ENCODE measurements around the gene POU2F1. TPM values are rescaled to one million over a fixed set of nuclear protein-coding genes. Genes with fewer than 3 reads are reported as not detected.

POU2F1 gene
- total RNA-seq: 10 to 100 TPM; 12.7 to 14.0 TPM

DNA sequence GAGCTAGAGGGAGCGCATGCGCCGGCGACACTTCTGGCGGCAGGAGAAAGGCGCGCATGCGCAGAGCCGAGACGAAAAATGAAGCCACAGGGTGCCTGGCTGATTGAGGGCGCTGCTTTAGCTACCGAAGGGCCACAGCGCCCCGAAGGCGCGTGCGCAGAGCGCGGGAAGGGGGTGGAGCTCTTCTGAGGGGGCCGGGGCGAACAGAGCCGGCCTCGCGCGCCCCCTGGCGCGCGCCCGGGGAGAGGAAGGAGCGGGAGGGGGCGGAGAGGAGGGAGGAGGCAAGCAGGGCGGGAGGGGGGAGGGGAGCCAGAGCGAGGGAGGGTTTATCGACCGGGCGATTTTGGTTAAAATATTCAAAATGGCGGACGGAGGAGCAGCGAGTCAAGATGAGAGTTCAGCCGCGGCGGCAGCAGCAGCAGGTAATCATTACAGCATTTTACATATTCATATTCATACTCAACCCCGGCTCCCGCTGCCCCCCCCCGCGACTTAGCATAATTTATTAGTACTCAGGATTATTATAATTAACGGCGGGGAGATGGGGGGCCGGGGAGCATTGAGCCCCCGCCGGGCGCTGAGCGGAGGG is at the start of gene POU2F1:
POU2F1 (plus strand) TSS at position 350 of the 589 bp plus-strand sequence; CDS start at position 362, 12 bp downstream.
- CTCF ChIA-PET: interaction anchor here (0.5 to 3.1 kb wide), 15 partner anchors 10 to 322 kb away, joined by 3 to 17 read pairs (median 5); no protein-coding TSS in a partner anchor
- POLR2A ChIA-PET: interaction anchor here (0.6 to 2.3 kb wide), 17 partner anchors 11 to 1506 kb away, joined by 3 to 12 read pairs (median 4); partner anchors contain the start of genes CD247, CREG1 and POGK

DNA sequence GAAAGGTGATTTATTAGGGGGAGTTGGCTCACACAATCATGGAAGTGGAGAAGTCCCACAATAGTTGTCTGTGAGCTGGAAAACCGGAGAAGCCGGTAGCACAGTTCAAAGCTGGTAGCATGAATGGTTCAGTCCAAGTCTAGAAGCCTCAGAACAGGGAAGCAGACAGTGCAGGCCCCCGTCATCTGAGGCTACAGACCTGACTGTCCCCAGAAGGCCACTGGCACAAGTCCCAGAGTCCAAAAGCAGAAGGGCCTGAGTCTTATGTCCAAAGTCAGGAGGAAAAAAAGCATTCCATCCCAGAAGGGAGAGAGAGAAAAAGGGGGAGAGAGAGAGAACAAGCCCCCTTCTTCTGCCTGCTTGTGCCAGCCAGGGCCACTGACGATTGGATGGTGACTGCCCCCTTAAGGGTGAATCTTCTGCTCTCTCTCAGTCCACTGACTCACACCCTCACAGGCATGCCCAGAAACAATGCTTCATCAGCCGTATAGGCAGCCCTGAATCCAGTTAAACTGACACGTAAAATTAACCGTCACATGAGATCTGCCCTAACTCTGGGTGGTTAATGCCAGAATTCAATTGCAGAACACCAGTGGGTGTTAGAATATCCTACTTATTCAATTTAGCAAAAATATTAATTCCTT is 49.3 kb upstream of the POU2F1 start:
- POLR2A ChIA-PET: no interaction called here
- CTCF ChIA-PET: no interaction called here

- POLR2A ChIA-PET: no interaction called here
These were observed 47.0 kb upstream of the POU2F1 start for GRCh38 chr1:167173516-167174184.

GRCh38 chr1:167175901-167176300 is 44.8 kb upstream of the POU2F1 start:
- ChIA-PET POLR2A (no interaction called here), CTCF (interaction anchor here (0.9 kb wide), 1 partner anchor 10 kb away, joined by 3 read pairs; no protein-coding TSS in a partner anchor)

More at GRCh38 chr1:167173516-167174184, 47.0 kb upstream of the POU2F1 start:
- CTCF ChIA-PET: no interaction called here

DNA sequence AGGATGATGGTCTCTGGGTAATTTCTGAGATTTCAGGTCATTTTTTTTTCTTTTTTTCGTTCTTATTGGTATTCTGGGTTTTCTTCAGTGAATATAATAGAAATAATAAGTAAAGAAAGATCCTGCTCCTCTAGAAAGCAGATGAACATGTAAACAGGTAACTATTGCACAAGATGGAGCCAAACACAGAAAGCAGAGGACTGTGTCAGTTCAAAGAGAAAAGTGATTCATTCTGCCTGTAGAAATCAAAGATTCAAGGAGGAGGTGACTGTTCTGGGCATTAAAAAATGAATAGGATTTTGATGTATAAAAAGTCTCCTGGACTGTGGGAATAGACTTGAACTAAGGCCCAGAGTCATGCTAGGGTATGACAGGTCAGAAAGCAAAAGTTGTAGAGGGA is 41.9 kb upstream of the POU2F1 start:
- CTCF ChIA-PET: no interaction called here

DNA sequence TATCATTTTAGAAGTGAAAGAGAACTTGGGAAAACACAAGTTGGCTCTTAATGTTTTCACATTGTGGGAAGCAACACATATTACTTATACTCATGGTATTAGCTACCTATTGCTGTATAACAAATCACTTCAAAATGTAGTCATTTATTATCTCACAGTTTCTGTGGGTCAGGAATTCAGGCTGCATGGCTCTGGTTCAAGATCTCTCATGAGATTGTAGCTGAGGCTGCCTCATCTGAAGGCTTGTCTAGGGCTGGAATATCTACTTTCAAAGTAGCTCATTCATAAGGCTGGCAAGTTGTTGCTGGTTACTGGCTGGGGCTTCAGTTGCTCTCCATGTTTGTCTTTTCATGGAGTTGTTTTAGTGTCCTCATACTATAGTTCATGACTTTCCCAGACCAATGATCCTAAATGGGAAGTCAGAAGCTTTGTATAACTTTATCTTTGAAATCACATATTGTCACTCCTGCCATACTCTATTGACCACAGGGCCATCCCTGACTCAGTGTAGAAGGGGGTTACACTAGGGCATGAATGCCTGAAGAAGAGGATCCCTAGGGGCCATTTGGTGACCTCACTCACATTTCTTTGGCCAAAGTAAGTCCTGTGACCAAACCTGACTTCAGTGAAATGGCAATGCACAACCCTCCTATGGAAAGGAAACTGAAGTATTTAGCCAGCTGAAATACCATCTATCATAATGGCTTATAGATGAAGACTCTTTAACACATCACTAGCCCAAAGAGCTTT is 37.9 kb upstream of the POU2F1 start:
- ChIA-PET CTCF (interaction anchor here (0.7 kb wide), 1 partner anchor 116 kb away, joined by 3 read pairs; no protein-coding TSS in a partner anchor), POLR2A (no interaction called here)

More for the DNA sequence above, 41.9 kb upstream of the POU2F1 start:
- POLR2A ChIA-PET: no interaction called here

GRCh38 chr1:167184081-167184480 is 36.6 kb upstream of the POU2F1 start:
- CTCF ChIA-PET: no interaction called here
- POLR2A ChIA-PET: no interaction called here

GRCh38 chr1:167185062-167185461 is 35.6 kb upstream of the POU2F1 start:
- ChIA-PET CTCF (interaction anchor here (1.2 kb wide), 1 partner anchor 9 kb away, joined by 3 read pairs; no protein-coding TSS in a partner anchor), POLR2A (no interaction called here)

DNA sequence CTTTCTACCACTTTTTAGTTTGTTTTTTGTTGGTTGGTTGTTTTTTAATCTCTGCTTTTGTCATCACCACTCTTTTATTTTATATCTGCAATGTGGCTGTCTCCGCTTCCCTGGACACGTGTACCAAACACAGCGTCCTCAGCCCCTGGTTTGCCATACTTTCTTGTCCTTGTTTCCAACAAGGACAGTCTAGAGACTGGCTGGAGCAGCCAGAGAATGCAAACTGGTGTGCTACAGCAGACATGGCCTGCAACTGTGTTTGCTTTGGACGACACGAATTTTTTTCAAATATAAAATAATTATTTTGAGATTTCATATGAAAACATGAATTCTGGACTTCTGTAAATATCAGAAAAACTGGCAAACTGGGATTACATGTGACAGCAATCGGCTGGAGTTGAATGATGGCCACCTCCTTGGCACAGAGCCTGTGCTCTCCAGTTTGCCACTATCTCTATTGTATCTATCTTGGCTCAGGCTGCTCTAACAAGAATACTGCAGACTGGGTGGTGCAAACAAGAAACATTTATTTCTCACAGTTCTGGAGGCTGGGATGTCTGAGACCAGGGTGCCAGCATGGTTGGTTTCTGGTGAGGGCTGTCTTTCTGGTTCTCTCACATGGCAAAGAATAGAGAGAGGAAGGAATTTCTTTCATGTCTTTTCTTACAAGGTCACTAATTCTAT is 34.6 kb upstream of the POU2F1 start:
- CTCF ChIA-PET: interaction anchor here (1.2 kb wide), 1 partner anchor 10 kb away, joined by 3 read pairs; no protein-coding TSS in a partner anchor
- POLR2A ChIA-PET: no interaction called here

- CTCF ChIA-PET: no interaction called here
- POLR2A ChIA-PET: no interaction called here
These were observed 33.9 kb upstream of the POU2F1 start for GRCh38 chr1:167186771-167187170.

- CTCF ChIA-PET: no interaction called here
- POLR2A ChIA-PET: no interaction called here
These were observed 29.9 kb upstream of the POU2F1 start for GRCh38 chr1:167190747-167191237.

DNA sequence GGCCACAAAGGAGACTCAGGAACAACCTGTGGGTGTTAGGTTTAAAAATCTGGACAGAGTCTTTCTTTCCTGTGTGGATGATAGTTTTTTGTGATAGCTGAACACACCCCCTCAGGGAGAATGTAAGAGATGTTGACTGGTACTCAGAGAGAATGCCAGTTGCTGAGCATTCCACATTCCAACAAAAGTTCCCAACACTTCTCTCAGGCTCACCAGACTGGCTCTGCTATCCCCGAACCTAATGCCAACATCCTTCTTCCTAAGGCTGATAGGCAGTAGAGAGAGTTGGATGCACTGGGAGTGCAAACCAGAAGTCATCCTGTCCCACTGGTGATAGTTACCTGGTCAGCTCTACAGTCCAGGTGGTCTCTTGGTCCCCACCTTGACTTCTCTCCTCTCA is 28.7 kb upstream of the POU2F1 start:
- ChIA-PET CTCF (no interaction called here), POLR2A (no interaction called here)

DNA sequence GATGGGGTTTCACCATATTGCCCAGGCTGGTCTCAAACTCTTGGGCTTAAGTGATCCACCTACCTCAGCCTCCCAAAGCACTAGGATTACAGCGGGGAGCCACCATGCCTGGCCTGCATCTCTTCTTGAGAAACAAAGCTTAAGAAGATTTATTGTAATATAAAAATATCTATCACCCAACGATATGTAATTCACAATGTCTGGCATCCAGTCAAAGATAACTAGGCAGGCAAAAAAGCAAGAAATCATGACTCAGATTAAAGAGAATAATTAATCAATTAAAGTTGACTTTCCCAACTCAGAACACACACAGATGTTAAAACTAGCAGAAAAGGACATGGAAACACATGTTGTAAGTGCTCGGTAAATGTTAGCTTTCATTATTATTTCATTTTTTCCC is 26.5 kb upstream of the POU2F1 start:
- ChIA-PET POLR2A (no interaction called here), CTCF (interaction anchor here (1.7 kb wide), 1 partner anchor 26 kb away, joined by 5 read pairs; no protein-coding TSS in a partner anchor)

- CTCF ChIA-PET: no interaction called here
- POLR2A ChIA-PET: no interaction called here
These were observed 24.5 kb upstream of the POU2F1 start for GRCh38 chr1:167196166-167196565.

- ChIA-PET POLR2A (interaction anchor here (0.6 kb wide), 1 partner anchor 11 kb away, joined by 5 read pairs; no protein-coding TSS in a partner anchor), CTCF (no interaction called here)
These were observed 23.4 kb upstream of the POU2F1 start for GRCh38 chr1:167197236-167197635.

DNA sequence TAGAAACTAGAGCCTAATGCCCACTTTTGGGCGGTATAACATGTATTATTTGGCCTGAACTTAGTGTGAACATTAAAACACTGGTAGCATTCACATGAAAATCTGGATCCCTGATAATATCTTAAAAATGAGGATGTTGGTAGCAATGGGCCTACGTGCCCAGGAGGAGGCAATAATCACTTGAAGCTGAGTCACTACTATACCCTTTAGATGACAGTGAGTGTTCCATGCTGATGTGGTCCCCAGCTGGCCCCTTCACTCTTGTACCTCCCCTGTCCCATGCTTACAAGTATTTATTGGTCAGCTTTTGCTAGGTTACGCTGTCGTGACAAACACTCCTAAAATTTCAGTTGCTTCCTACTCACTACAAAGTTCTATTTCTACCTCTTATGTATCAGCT is 23.0 kb upstream of the POU2F1 start:
- ChIA-PET CTCF (no interaction called here), POLR2A (no interaction called here)

GRCh38 chr1:167198518-167199133 is 22.1 kb upstream of the POU2F1 start:
- ChIA-PET CTCF (interaction anchor here (2.8 kb wide), 1 partner anchor 21 kb away, joined by 11 read pairs; the partner anchor contains the start of gene POU2F1), POLR2A (interaction anchor here (3.2 kb wide), 1 partner anchor 21 kb away, joined by 12 read pairs; the partner anchor contains the start of gene POU2F1)

- POLR2A ChIA-PET: interaction anchor here (3.2 kb wide), 1 partner anchor 20 kb away, joined by 12 read pairs; the partner anchor contains the start of gene POU2F1
- CTCF ChIA-PET: interaction anchor here (2.8 kb wide), 1 partner anchor 20 kb away, joined by 11 read pairs; the partner anchor contains the start of gene POU2F1
These were observed 21.0 kb upstream of the POU2F1 start for GRCh38 chr1:167199656-167200055.

All from activated CD8-positive, alpha-beta memory T cell treated with anti-CD3 and anti-CD28 coated beads for 36 hours (primary cell).